WTC11 (cell line): Measurements from ENCODE around the gene LRRC7. TPM values are rescaled to one million over a fixed set of nuclear protein-coding genes. Genes with fewer than 3 reads are reported as not detected.

Experiments
- ATAC-seq: fragments of 200-7000 bp; cut with Tn5 transposase; 2 replicates; pipeline ENCODE4 v1.10.0; 2021; ENCODE audit warnings: mild to moderate bottlenecking, moderate library complexity
- CTCF ChIA-PET: fragments of 300-600 bp; sonication (Branson Sonifier 250); formaldehyde crosslinking; loops from one replicate; lab custom pipeline; 2021; ENCODE audit warnings: antibody characterized with exemption; lab: Charles Lee
- POLR2A ChIA-PET: fragments of 350-600 bp; sonication (Branson Sonifier 250); formaldehyde crosslinking; loops from one replicate; lab custom pipeline; 2021; ENCODE audit warnings: antibody characterized with exemption; lab: Charles Lee
- DNase-seq: peaks from one replicate; pipeline ENCODE4 v3.0.0; 2021; ENCODE audit warnings: low spot score
- H3K27ac Mint-ChIP-seq: 2 replicates; pipeline ENCODE4 v1.8.0; 2021; ENCODE audit warnings: mixed read lengths
- H3K27me3 Mint-ChIP-seq: 2 replicates; pipeline ENCODE4 v1.8.0; 2021; ENCODE audit warnings: low read depth, mild to moderate bottlenecking, moderate library complexity, mixed read lengths
- H3K36me3 Mint-ChIP-seq: 2 replicates; pipeline ENCODE4 v1.8.0; 2021; ENCODE audit warnings: mixed read lengths
- H3K4me1 Mint-ChIP-seq: 2 replicates; pipeline ENCODE4 v1.8.0; 2022; ENCODE audit warnings: mixed read lengths
- H3K4me3 Mint-ChIP-seq: 2 replicates; pipeline ENCODE4 v1.8.0; 2021; ENCODE audit warnings: mild to moderate bottlenecking, moderate library complexity, mixed read lengths
- H3K9me3 Mint-ChIP-seq: 2 replicates; pipeline ENCODE4 v1.8.0; 2021; ENCODE audit warnings: mixed read lengths
- ATF2 ChIP-seq: sonication (generic); formaldehyde crosslinking; IDR thresholded peaks from 2 replicates; pipeline ENCODE4 v1.8.1; 2022; ENCODE audit warnings: low read depth, missing genetic modification reagents, borderline replicate concordance
- ATF6 ChIP-seq: sonication (generic); formaldehyde crosslinking; IDR thresholded peaks from 2 replicates; pipeline ENCODE4 v1.8.1; 2023; ENCODE audit warnings: mild to moderate bottlenecking, missing genetic modification reagents
- CBFB ChIP-seq: sonication (generic); formaldehyde crosslinking; IDR thresholded peaks from 2 replicates; pipeline ENCODE4 v1.8.1; 2022; ENCODE audit warnings: mild to moderate bottlenecking, low read depth, missing genetic modification reagents
- ETV6 ChIP-seq: sonication (generic); formaldehyde crosslinking; IDR thresholded peaks from 2 replicates; pipeline ENCODE4 v1.8.1; 2022; ENCODE audit warnings: mild to moderate bottlenecking, missing genetic modification reagents
- FOXJ3 ChIP-seq: sonication (generic); formaldehyde crosslinking; IDR thresholded peaks from 2 replicates; pipeline ENCODE4 v1.9.0; 2021; ENCODE audit warnings: missing genetic modification reagents, mild to moderate bottlenecking, borderline replicate concordance
- FOXP1 ChIP-seq: sonication (generic); formaldehyde crosslinking; IDR thresholded peaks from 2 replicates; pipeline ENCODE4 v1.8.0; 2022; ENCODE audit warnings: missing genetic modification reagents, mild to moderate bottlenecking, moderate library complexity, borderline replicate concordance
- GABPB1 ChIP-seq: sonication (generic); formaldehyde crosslinking; IDR thresholded peaks from 2 replicates; pipeline ENCODE4 v1.8.1; 2023; ENCODE audit warnings: mild to moderate bottlenecking, missing genetic modification reagents
- HMGA2 ChIP-seq: fragments of 250-450 bp; sonication (Bioruptor Pico); IDR thresholded peaks from 2 replicates; pipeline ENCODE4 v1.4.0; 2021; ENCODE audit warnings: mild to moderate bottlenecking, moderate library complexity
- NFYB ChIP-seq: sonication (generic); formaldehyde crosslinking; conservative IDR thresholded peaks from 2 replicates; pipeline ENCODE4 v1.8.0; 2022; ENCODE audit warnings: low read depth, missing genetic modification reagents
- PRRX2 ChIP-seq: fragments of 250-450 bp; sonication (Bioruptor Pico); IDR thresholded peaks from 2 replicates; pipeline ENCODE4 v1.8.0; 2021; ENCODE audit warnings: mild to moderate bottlenecking
- SMAD3 ChIP-seq: sonication (generic); formaldehyde crosslinking; IDR thresholded peaks from 2 replicates; pipeline ENCODE4 v1.8.0; 2022; ENCODE audit warnings: missing genetic modification reagents, mild to moderate bottlenecking, borderline replicate concordance
- TCF7 ChIP-seq: sonication (generic); formaldehyde crosslinking; IDR thresholded peaks from 2 replicates; pipeline ENCODE4 v1.8.0; 2022; ENCODE audit warnings: mild to moderate bottlenecking, low read depth, missing genetic modification reagents, moderate library complexity
- TEAD4 ChIP-seq: sonication (generic); formaldehyde crosslinking; IDR thresholded peaks from 2 replicates; pipeline ENCODE4 v1.8.0; 2022; ENCODE audit warnings: mild to moderate bottlenecking, missing genetic modification reagents
- ZBTB21 ChIP-seq: sonication (generic); formaldehyde crosslinking; IDR thresholded peaks from 2 replicates; pipeline ENCODE4 v1.8.1; 2023; ENCODE audit warnings: mild to moderate bottlenecking, missing genetic modification reagents, borderline replicate concordance
- ZNF232 ChIP-seq: sonication (generic); formaldehyde crosslinking; IDR thresholded peaks from 2 replicates; pipeline ENCODE4 v1.8.0; 2022; ENCODE audit warnings: mild to moderate bottlenecking, missing genetic modification reagents
- ZNF263 ChIP-seq: sonication (generic); formaldehyde crosslinking; IDR thresholded peaks from 2 replicates; pipeline ENCODE4 v1.8.1; 2022; ENCODE audit warnings: low read depth, mild to moderate bottlenecking, moderate library complexity, missing genetic modification reagents
- ZNF317 ChIP-seq: sonication (generic); formaldehyde crosslinking; IDR thresholded peaks from 2 replicates; pipeline ENCODE4 v1.8.1; 2023; ENCODE audit warnings: low read depth, mild to moderate bottlenecking, moderate library complexity, missing genetic modification reagents, borderline replicate concordance
- ZNF425 ChIP-seq: fragments of 250-450 bp; sonication (Bioruptor Pico); conservative IDR thresholded peaks from 2 replicates; pipeline ENCODE4 v1.9.0; 2021; ENCODE audit warnings: mild to moderate bottlenecking
- ZNF671 ChIP-seq: fragments of 250-450 bp; sonication (Bioruptor Pico); IDR thresholded peaks from 2 replicates; pipeline ENCODE4 v1.8.0; 2021; ENCODE audit warnings: mild to moderate bottlenecking
- total RNA-seq: library from RNA; stranded (reverse); gene quantifications from 3 replicates; pipeline ENCODE4 v1.2.3, GENCODE V29; 2021
- TF ChIP-seq, protein P1 (sequence below): sonication (generic); formaldehyde crosslinking; IDR thresholded peaks from 2 replicates; pipeline ENCODE4 v1.8.1; 2022; ENCODE audit warnings: missing genetic modification reagents, borderline replicate concordance
- TF ChIP-seq, protein P2 (sequence below): sonication (generic); formaldehyde crosslinking; IDR thresholded peaks from 2 replicates; pipeline ENCODE4 v1.8.1; 2023; ENCODE audit warnings: mild to moderate bottlenecking, missing genetic modification reagents, moderate library complexity
- TF ChIP-seq, protein P3 (sequence below): fragments of 250-450 bp; sonication (Bioruptor Pico); IDR thresholded peaks from 2 replicates; pipeline ENCODE4 v1.8.0; 2021; ENCODE audit warnings: mild to moderate bottlenecking
- TF ChIP-seq, protein P4 (sequence below): sonication (generic); formaldehyde crosslinking; conservative IDR thresholded peaks from 2 replicates; pipeline ENCODE4 v1.8.1; 2022; ENCODE audit warnings: mild to moderate bottlenecking, missing genetic modification reagents
- TF ChIP-seq, protein P5 (sequence below): sonication (generic); formaldehyde crosslinking; IDR thresholded peaks from 2 replicates; pipeline ENCODE4 v1.8.1; 2023; ENCODE audit warnings: mild to moderate bottlenecking, missing genetic modification reagents, moderate library complexity

The LRRC7 gene
- total RNA-seq, 1 experiment from 2014 or later = not detected

GRCh38 chr1:69524015-69524414 lies 43.7 kb upstream of the LRRC7 start:
- Mint-ChIP-seq H3K9me3 (no peaks in the 10 kb centered on the region), H3K27ac (no peak overlapping the region), H3K27me3 (no peaks in the 10 kb centered on the region), H3K36me3 (no peaks in the 10 kb centered on the region), H3K4me3 (no peak overlapping the region), H3K4me1 (no peaks in the 10 kb centered on the region)
- ChIA-PET CTCF (no interaction called here), POLR2A (interaction anchor here (0.6 kb wide), 1 partner anchor 15 kb away, joined by 3 read pairs; no protein-coding TSS in a partner anchor)
- no peak for TF ChIP-seq GABPB1 (CRISPR knock-in tag)
- TF ChIP-seq ZNF232 (CRISPR knock-in tag) = no peak
- TF ChIP-seq, protein P1, sequence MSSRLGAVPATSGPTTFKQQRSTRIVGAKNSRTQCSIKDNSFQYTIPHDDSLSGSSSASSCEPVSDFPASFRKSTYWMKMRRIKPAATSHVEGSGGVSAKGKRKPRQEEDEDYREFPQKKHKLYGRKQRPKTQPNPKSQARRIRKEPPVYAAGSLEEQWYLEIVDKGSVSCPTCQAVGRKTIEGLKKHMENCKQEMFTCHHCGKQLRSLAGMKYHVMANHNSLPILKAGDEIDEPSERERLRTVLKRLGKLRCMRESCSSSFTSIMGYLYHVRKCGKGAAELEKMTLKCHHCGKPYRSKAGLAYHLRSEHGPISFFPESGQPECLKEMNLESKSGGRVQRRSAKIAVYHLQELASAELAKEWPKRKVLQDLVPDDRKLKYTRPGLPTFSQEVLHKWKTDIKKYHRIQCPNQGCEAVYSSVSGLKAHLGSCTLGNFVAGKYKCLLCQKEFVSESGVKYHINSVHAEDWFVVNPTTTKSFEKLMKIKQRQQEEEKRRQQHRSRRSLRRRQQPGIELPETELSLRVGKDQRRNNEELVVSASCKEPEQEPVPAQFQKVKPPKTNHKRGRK (CRISPR knock-in tag) = no peak
- TF ChIP-seq, protein P2, sequence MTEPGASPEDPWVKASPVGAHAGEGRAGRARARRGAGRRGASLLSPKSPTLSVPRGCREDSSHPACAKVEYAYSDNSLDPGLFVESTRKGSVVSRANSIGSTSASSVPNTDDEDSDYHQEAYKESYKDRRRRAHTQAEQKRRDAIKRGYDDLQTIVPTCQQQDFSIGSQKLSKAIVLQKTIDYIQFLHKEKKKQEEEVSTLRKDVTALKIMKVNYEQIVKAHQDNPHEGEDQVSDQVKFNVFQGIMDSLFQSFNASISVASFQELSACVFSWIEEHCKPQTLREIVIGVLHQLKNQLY (CRISPR knock-in tag) = no peak
- TF ChIP-seq HMGA2 = no peak
- TF ChIP-seq ETV6 = no peak
- no peak for TF ChIP-seq FOXP1 (CRISPR knock-in tag)
- no peak for TF ChIP-seq ATF6 (CRISPR knock-in tag)
- no peak for TF ChIP-seq ATF2 (CRISPR knock-in tag)
- no peak for TF ChIP-seq CBFB (CRISPR knock-in tag)
- TF ChIP-seq SMAD3 (CRISPR knock-in tag) = no peak
- no peak for TF ChIP-seq TEAD4
- TF ChIP-seq, protein P3, sequence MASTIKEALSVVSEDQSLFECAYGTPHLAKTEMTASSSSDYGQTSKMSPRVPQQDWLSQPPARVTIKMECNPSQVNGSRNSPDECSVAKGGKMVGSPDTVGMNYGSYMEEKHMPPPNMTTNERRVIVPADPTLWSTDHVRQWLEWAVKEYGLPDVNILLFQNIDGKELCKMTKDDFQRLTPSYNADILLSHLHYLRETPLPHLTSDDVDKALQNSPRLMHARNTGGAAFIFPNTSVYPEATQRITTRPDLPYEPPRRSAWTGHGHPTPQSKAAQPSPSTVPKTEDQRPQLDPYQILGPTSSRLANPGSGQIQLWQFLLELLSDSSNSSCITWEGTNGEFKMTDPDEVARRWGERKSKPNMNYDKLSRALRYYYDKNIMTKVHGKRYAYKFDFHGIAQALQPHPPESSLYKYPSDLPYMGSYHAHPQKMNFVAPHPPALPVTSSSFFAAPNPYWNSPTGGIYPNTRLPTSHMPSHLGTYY = no peak
- TF ChIP-seq FOXJ3 (CRISPR knock-in tag) = no peak
- no peak for TF ChIP-seq NFYB (CRISPR knock-in tag)
- no peak for TF ChIP-seq ZNF425
- no peak for TF ChIP-seq PRRX2
- ATAC-seq (no peak), DNase-seq (no peak)

GRCh38 chr1:69527273-69527672 lies 40.4 kb upstream of the LRRC7 start:
- Mint-ChIP-seq H3K27ac (no peak overlapping the region), H3K27me3 (no peaks in the 10 kb centered on the region), H3K36me3 (no peaks in the 10 kb centered on the region), H3K9me3 (no peaks in the 10 kb centered on the region), H3K4me3 (no peak overlapping the region), H3K4me1 (no peaks in the 10 kb centered on the region)
- POLR2A ChIA-PET = no interaction called here
- ATAC-seq = no peak
- CTCF ChIA-PET = no interaction called here
- no peak for DNase-seq
- no peak for TF ChIP-seq ZNF263 (CRISPR knock-in tag)
- TF ChIP-seq PRRX2 = no peak
- no peak for TF ChIP-seq ZNF671 (CRISPR knock-in tag)
- no peak for TF ChIP-seq ATF6 (CRISPR knock-in tag)
- TF ChIP-seq, protein P4, sequence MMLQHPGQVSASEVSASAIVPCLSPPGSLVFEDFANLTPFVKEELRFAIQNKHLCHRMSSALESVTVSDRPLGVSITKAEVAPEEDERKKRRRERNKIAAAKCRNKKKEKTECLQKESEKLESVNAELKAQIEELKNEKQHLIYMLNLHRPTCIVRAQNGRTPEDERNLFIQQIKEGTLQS = no peak
- TF ChIP-seq, protein P5, sequence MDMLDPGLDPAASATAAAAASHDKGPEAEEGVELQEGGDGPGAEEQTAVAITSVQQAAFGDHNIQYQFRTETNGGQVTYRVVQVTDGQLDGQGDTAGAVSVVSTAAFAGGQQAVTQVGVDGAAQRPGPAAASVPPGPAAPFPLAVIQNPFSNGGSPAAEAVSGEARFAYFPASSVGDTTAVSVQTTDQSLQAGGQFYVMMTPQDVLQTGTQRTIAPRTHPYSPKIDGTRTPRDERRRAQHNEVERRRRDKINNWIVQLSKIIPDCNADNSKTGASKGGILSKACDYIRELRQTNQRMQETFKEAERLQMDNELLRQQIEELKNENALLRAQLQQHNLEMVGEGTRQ = no peak
- no peak for TF ChIP-seq TEAD4
- no peak for TF ChIP-seq ZBTB21 (CRISPR knock-in tag)
- TF ChIP-seq ZNF317 (CRISPR knock-in tag) = no peak
- no peak for TF ChIP-seq TCF7 (CRISPR knock-in tag)
